Erythroblast (primary cell): Measurements from ENCODE around the gene CPT1A.

Experiments used
- GATA1 ChIP-seq: IDR thresholded peaks from 2 replicates; pipeline ENCODE4 v1.6.1; 2011; ENCODE audit warnings: low read depth, mild to moderate bottlenecking, control low read depth, low read length, moderate library complexity
- POLR2A ChIP-seq: IDR thresholded peaks from 2 replicates; pipeline ENCODE4 v1.6.1; 2011; ENCODE audit warnings: mild to moderate bottlenecking, low read length

DNA sequence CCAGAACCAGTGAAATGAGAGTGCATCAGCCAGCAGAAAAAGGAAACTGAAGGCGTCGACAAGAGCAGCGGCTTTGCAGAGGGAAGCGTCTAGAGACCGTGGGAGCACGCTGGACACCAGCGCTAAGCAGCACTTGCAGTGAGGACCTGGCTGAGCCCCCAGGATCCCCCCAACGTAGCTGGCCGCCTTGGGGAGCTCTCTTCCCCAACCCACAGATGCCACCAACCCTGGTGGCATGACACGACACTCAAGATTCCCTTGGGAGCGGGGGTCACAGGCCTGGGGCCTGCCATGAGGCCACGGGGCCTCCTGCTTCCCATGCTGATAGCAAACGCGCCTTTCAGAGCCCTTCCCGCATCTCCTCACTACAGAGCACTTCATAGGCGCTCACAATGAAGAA is 77.0 kb downstream of the CPT1A start:
- TF ChIP-seq POLR2A: no peak
- no peak for TF ChIP-seq GATA1
